ENCODE results near the gene CLASP1. TPM values are rescaled to one million over a fixed set of nuclear protein-coding genes. Genes with fewer than 3 reads are reported as not detected.

CLASP1 gene
- total and polyA plus RNA-seq, 2 donors (not counting 3 experiments of a cell fraction or from before 2014, with no cell fraction given) = 10.0 to 57.9 TPM

DNA sequence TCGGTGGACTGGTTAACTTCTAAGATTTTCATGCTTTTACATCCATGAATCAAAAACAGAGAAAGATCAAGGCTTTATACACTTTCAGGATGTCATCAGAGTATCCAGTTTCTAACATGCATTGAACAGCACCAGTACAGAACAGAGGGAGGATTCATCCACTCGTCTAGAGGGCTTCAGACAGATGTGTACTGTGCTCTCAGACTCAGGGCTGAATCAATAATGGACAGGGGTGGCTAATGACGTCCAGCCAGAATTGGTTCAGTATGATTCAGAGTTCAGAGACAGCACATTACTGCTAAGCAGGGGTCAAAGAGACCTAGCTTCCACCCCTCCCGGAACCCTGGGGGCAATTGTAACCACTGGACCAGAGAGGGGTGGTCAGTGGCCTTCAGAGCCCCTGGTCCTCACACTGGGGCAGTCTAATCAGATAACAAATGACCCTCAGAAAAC is 81.3 kb downstream of the CLASP1 start:
- H3K9ac ChIP-seq (replicated peaks; ENCODE audit: extremely low read depth, insufficient read depth, low read length) = no peak overlapping the region
- H3K27ac ChIP-seq (ENCODE audit: insufficient read depth, low read depth, low read length) = no peak overlapping the region
- no peak overlapping the region for H3K4me3 ChIP-seq (replicated peaks in 1 of 3; ENCODE audit: insufficient read depth in 1 of 3, low read depth in 1 of 3, low read length in 3 of 3)
- H3K9me1 ChIP-seq (replicated peaks; ENCODE audit: control insufficient read depth, extremely low read depth, insufficient read depth, low read length) = no peaks in the 10 kb centered on the region
- peaks cover 19% of the 10 kb centered on the region for H3K79me2 ChIP-seq (ENCODE audit: control insufficient read depth, insufficient read depth, low read length)
- no peaks in the 10 kb centered on the region for H3K9me3 ChIP-seq (replicated peaks; ENCODE audit: control insufficient read depth, insufficient read depth, low read length)
- ChIA-PET POLR2A (interaction anchor here (0.6 kb wide), 1 partner anchor 1345 kb away, joined by 3 read pairs; the partner anchor contains the start of gene TMEM185B), CTCF (no interaction called here)
- intact Hi-C loops (cut with micrococcal nuclease) (no loop called here), dilution Hi-C loops (cut with MboI; ENCODE audit: extremely low pct_ligation_motif_present, low sequenced_read_pairs) (no loop called here)
- H3K4me2 ChIP-seq (ENCODE audit: insufficient read depth, low read length) = no peak overlapping the region
- TF ChIP-seq, protein P1, sequence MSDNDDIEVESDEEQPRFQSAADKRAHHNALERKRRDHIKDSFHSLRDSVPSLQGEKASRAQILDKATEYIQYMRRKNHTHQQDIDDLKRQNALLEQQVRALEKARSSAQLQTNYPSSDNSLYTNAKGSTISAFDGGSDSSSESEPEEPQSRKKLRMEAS (IDR thresholded peaks at IDR 0.05; ENCODE audit: insufficient read depth, insufficient read length) = no peak
- TF ChIP-seq EZH2 (IDR thresholded peaks at IDR 0.05; ENCODE audit: borderline replicate concordance, low read depth, low read length, severe bottlenecking) (no peak), JUN (IDR thresholded peaks at IDR 0.05; ENCODE audit: borderline replicate concordance, insufficient read depth, insufficient read length, low read depth) (no peak), POLR2A (IDR thresholded peaks at IDR 0.05; ENCODE audit: low read depth, low read length) (no peak), POLR2AphosphoS5 (IDR thresholded peaks at IDR 0.05; ENCODE audit: insufficient read depth, low read depth, low read length) (no peak), FOS (IDR thresholded peaks at IDR 0.05; ENCODE audit: borderline replicate concordance, insufficient read depth, low read length) (no peak), MYC (IDR thresholded peaks at IDR 0.05; ENCODE audit: low read depth, low read length) (no peak), GATA2 (IDR thresholded peaks at IDR 0.05; ENCODE audit: insufficient read depth, insufficient read length, low read depth, low read length) (no peak)
- TF ChIP-seq, protein P2, sequence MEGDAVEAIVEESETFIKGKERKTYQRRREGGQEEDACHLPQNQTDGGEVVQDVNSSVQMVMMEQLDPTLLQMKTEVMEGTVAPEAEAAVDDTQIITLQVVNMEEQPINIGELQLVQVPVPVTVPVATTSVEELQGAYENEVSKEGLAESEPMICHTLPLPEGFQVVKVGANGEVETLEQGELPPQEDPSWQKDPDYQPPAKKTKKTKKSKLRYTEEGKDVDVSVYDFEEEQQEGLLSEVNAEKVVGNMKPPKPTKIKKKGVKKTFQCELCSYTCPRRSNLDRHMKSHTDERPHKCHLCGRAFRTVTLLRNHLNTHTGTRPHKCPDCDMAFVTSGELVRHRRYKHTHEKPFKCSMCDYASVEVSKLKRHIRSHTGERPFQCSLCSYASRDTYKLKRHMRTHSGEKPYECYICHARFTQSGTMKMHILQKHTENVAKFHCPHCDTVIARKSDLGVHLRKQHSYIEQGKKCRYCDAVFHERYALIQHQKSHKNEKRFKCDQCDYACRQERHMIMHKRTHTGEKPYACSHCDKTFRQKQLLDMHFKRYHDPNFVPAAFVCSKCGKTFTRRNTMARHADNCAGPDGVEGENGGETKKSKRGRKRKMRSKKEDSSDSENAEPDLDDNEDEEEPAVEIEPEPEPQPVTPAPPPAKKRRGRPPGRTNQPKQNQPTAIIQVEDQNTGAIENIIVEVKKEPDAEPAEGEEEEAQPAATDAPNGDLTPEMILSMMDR (IDR thresholded peaks at IDR 0.05; ENCODE audit: extremely low read depth in 1 of 2, insufficient read depth in 1 of 2, low read depth in 1 of 2, low read length in 2 of 2) = no peak
- no peak for DNase-seq (ENCODE audit: low read depth, low spot score)
- H3K36me3 ChIP-seq (ENCODE audit: control insufficient read depth in 2 of 2, extremely low read depth in 1 of 2, insufficient read depth in 2 of 2, low read length in 2 of 2) = no peaks in the 10 kb centered on the region
- no peak for FAIRE-seq
- H2AFZ ChIP-seq (ENCODE audit: low read depth, low read length) = no peak overlapping the region
- no peaks in the 10 kb centered on the region for H3K27me3 ChIP-seq (ENCODE audit: control insufficient read depth in 2 of 2, insufficient read depth in 2 of 2, low read length in 2 of 2)
- BruUV-seq (replicated peaks) = no TSS peak
- H4K20me1 ChIP-seq (replicated peaks; ENCODE audit: control insufficient read depth, extremely low read depth, insufficient read depth, low read length) = peaks cover 4% of the 10 kb centered on the region
- no peaks in the 10 kb centered on the region for H3K4me1 ChIP-seq (ENCODE audit: control insufficient read depth, extremely low read depth, insufficient read depth, low read length)

All from endothelial cell of umbilical vein (primary cell).